Lung (tissue), 12 donors: Measurements from ENCODE around the gene MYBBP1A. TPM values are rescaled to one million over a fixed set of nuclear protein-coding genes. Genes with fewer than 3 reads are reported as not detected.

Source experiments
- ATAC-seq: fragments of 200-7000 bp; cut with Tn5 transposase; one replicate; pipeline ENCODE4 v1.9.1; 2020; ENCODE audit warnings: moderate number of reproducible peaks; ENCODE audit not compliant: insufficient read depth, low FRiP score
- DNase-seq, 3 donors: peaks; one replicate each; pipeline ENCODE4 v3.0.0-alpha.2; 2013 to 2017
- H3K27ac ChIP-seq, 2 donors: one replicate each; pipeline ENCODE4 v1.5.1; 2013; ENCODE audit warnings: mild to moderate bottlenecking in 2 of 2, moderate library complexity in 2 of 2, control low read depth in 1 of 2, inconsistent platforms in 1 of 2, low read depth in 1 of 2, low read length in 1 of 2
- H3K27me3 ChIP-seq, 3 donors: one replicate each; pipeline ENCODE4 v1.5.1; 2013; ENCODE audit warnings: low read length in 2 of 3; ENCODE audit not compliant: control insufficient read depth in 3 of 3, insufficient read depth in 3 of 3
- H3K36me3 ChIP-seq, 4 donors: one replicate each; pipeline ENCODE4 v1.5.1; 2013; ENCODE audit warnings: low read length in 4 of 4, mild to moderate bottlenecking in 1 of 4, moderate library complexity in 1 of 4; ENCODE audit not compliant: control insufficient read depth in 4 of 4, insufficient read depth in 4 of 4
- H3K4me1 ChIP-seq, 5 donors: one replicate each; pipeline ENCODE4 v1.5.1; 2013; ENCODE audit warnings: low read length in 5 of 5, mild to moderate bottlenecking in 2 of 5, moderate library complexity in 1 of 5; ENCODE audit not compliant: control insufficient read depth in 5 of 5, insufficient read depth in 5 of 5
- H3K4me3 ChIP-seq: one replicate; pipeline ENCODE4 v1.5.1; 2013; ENCODE audit warnings: mild to moderate bottlenecking, control low read depth, moderate library complexity
- H3K9ac ChIP-seq, 2 donors: one replicate each; pipeline ENCODE4 v1.5.1; 2013; ENCODE audit warnings: low read length in 2 of 2, control low read depth in 1 of 2; ENCODE audit not compliant: insufficient read depth in 1 of 2
- H3K9me3 ChIP-seq, 4 donors: one replicate each; pipeline ENCODE4 v1.5.1; 2013; ENCODE audit warnings: low read length in 3 of 4, mild to moderate bottlenecking in 1 of 4, moderate library complexity in 1 of 4; ENCODE audit not compliant: control insufficient read depth in 4 of 4, insufficient read depth in 3 of 4
- CTCF ChIP-seq: IDR thresholded peaks from 2 replicates; pipeline ENCODE4 v1.5.1; 2012; ENCODE audit warnings: mild to moderate bottlenecking; ENCODE audit errors: control extremely low read depth, extremely low read depth
- WGBS, 2 donors: extraction: QIAGEN DNeasy Blood & Tissue Kit; methylation state at CpG; one replicate each; pipeline ENCODE4 v1.1.7; 2013; 5-methylcytosine and 5-hydroxymethylcytosine counted together
- polyA plus RNA-seq, 2 donors: library from polyadenylated mRNA; stranded (reverse); fragments of 200-250 nt; gene quantifications; one replicate each; pipeline ENCODE4 v1.2.1, GENCODE V29; 2013
- total RNA-seq, 2 donors: library from RNA; depleted of rRNA in 1 of 2; stranded (reverse); fragments of >200 nt in 1 of 2; gene quantifications; one replicate each; pipeline ENCODE4 v1.2.1, GENCODE V29; 2014 to 2021
- donor health status: control.
- donor health status: control.
- donor health status: Bipolar disorder and iron deficiency.
- donor health status: healthy.
- donor health status: DM: yes; HTN: yes; CAD: no.

Gene MYBBP1A
- total and polyA plus RNA-seq, 4 donors, result 21.2 to 71.7 (median 34.4) TPM

GRCh38 chr17:4502466-4503154 is 52.6 kb downstream of the MYBBP1A start:
- H3K4me1 ChIP-seq, result peaks cover 0 to 45% (median 20%) of the 10 kb centered on the region in 5 donors
- H3K36me3 ChIP-seq, result no peaks in the 10 kb centered on the region
- ATAC-seq (no peak), DNase-seq (no peak)
- peak overlapping the region in 1 of 2 donors; percentile 11 for H3K27ac ChIP-seq
- peaks cover 0 to 21% (median 14%) of the 10 kb centered on the region in 3 donors for H3K27me3 ChIP-seq
- no peak overlapping the region for H3K9ac ChIP-seq
- TF ChIP-seq CTCF, result no peak
- 56 to 73% methylated on average over 18 of the region's 18 CpGs for WGBS, 2 donors
- H3K4me3 ChIP-seq, result no peak overlapping the region
- no peaks in the 10 kb centered on the region for H3K9me3 ChIP-seq

DNA sequence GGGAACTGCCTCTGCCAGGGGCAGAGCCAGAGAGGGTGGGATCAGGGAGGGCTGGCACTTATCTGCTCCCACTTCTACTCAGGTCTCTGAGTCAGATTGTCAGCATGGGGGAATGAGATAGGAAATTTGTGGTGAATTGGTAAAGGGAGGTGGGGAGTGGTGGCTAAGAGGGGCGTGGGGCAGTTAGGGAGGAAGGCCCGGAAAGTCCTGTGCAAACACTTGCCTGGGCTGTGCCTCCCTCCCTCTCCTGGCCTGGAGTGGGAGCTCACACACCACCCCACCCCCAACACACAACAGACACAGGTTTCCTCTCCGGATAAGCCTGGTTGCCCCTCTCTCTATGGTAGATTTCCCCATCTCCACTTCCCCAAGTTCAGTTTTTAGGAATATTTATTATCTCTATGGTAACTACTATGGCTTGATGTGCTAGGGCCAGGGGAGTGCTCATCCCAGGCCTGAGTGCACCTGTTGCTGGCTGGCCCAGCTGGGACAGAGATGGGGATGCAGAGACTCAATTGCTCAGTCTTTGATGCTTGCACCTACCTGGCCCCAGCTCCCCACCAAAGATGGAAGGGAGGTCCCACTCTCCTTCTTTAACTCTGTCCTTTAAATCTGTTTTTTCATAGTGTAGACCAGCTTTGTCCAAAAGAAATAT is 53.8 kb downstream of the MYBBP1A start:
- H3K27me3 ChIP-seq, result peaks cover 0 to 21% (median 14%) of the 10 kb centered on the region in 3 donors
- WGBS, 2 donors, result 3 to 14% methylated on average over 3 of the region's 3 CpGs
- ATAC-seq (no peak), DNase-seq (peak in 2 of 3 donors; percentile 42 to 54)
- TF ChIP-seq CTCF, result no peak
- no peaks in the 10 kb centered on the region for H3K9me3 ChIP-seq
- no peaks in the 10 kb centered on the region for H3K36me3 ChIP-seq
- peaks cover 0 to 36% (median 16%) of the 10 kb centered on the region in 5 donors for H3K4me1 ChIP-seq
- peak overlapping the region in 1 of 2 donors; percentile 64 for H3K27ac ChIP-seq
- H3K9ac ChIP-seq, result no peak overlapping the region
- no peak overlapping the region for H3K4me3 ChIP-seq

DNA sequence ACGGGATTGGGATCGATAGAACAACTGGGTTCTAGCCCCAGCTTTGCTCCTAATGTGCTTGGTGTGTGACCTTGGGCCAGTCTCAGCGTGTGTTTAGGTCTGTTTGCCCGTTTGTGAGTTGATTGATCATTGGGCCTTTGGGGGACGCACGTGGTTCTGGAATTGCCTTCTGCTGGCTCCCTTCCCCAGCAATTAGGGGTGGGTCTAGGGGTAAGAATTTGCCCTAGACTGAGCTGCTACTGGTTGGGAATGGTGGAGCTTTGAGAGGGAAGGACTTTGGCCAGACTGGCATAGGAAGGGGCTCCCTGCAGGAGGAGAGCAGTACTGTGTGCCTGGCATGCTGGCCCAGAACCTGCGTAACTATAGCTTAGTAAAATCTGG is 55.0 kb downstream of the MYBBP1A start:
- WGBS, 2 donors, result 2 to 13% methylated on average over 7 of the region's 7 CpGs
- ATAC-seq (no peak), DNase-seq (no peak)
- Histone ChIP-seq H3K9me3 (no peaks in the 10 kb centered on the region), H3K4me1 (peaks cover 0 to 24% (median 12%) of the 10 kb centered on the region in 5 donors), H3K4me3 (peak overlapping the region; percentile 66), H3K9ac (peak overlapping the region in 1 of 2 donors; percentile 19), H3K36me3 (no peaks in the 10 kb centered on the region), H3K27me3 (peaks cover 0 to 23% (median 14%) of the 10 kb centered on the region in 3 donors), H3K27ac (peak overlapping the region in 1 of 2 donors; percentile 27)
- no peak for TF ChIP-seq CTCF
